Spleen (tissue), 7 donors: Measurements from ENCODE around the gene NFKBIE.

ENCODE experiments used
- CTCF ChIP-seq, 11 experiments: fragments of 200-600 bp in 7 of 11; fragments of 450-650 bp in 4 of 11; sonication (generic) in 4 of 11; IDR thresholded peaks in 8 of 11; conservative IDR thresholded peaks in 3 of 11; 1 replicate in 7 of 11; 2 replicates in 4 of 11; pipeline versions ENCODE4 v1.4.0 to v1.8.0; 2016 to 2021; ENCODE audit warnings: antibody characterized with exemption in 11 of 11, inconsistent platforms in 4 of 11, mild to moderate bottlenecking in 1 of 11
- POLR2A ChIP-seq, 3 donors: fragments of 450-650 bp; IDR thresholded peaks; one replicate each; pipeline ENCODE4 v1.5.1; 2017; ENCODE audit warnings: antibody characterized with exemption in 3 of 3, mild to moderate bottlenecking in 1 of 3
- POLR2AphosphoS5 ChIP-seq, 3 donors: sonication (generic); formaldehyde crosslinking; IDR thresholded peaks; one replicate each; pipeline ENCODE4 v1.5.1; 2017; ENCODE audit warnings: antibody characterized with exemption in 3 of 3
- donor health status: DM: no; HTN: no; CAD: no; lungs with moderate emphysema.
- donor health status: DM: no; HTN: no; CAD: no.
- donor health status: DM: no; HTN: no; CAD: no.

DNA sequence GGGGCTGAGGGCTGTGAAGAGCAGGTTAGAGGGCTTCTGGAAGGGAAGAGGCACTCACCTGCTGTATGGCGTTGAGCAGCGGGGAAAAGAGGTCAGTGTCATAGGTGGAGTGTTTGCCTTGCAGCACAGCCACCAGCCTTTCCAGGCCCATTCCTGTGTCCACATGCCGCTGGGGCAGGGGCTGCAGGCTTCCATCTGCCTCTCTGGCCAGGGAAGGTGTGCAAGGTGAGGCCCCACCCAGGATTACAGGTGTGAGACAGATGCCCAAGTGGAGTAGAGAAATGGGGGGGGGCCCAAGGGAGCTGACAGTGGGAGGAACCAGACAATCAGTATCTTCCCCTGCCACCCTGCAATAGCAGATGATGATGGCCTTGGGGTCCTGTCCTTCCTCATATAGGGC is 44.9 kb upstream of the NFKBIE start:
- TF ChIP-seq CTCF (IDR thresholded peaks at IDR 0.05 in 8 of 11, conservative IDR thresholded peaks at IDR 0.05 in 3 of 11) (no peak), POLR2A (IDR thresholded peaks at IDR 0.05) (no peak), POLR2AphosphoS5 (IDR thresholded peaks at IDR 0.05) (no peak)
